GM12873 (cell line): ENCODE results near the gene AKAP7.

Experiments used
- CTCF ChIP-seq: IDR thresholded peaks from 2 replicates; pipeline ENCODE4 v1.5.1; 2012; ENCODE audit warnings: low read depth, mild to moderate bottlenecking, moderate library complexity, low read length, control low read depth; ENCODE audit not compliant: insufficient read depth; ENCODE audit errors: missing control alignments

AKAP7 gene

GRCh38 chr6:131231103-131231502 is 95.8 kb downstream of the AKAP7 start:
- TF ChIP-seq CTCF, result no peak

- TF ChIP-seq CTCF, result no peak
Measured at GRCh38 chr6:131231891-131232290, 96.6 kb downstream of the AKAP7 start.

- TF ChIP-seq CTCF, result no peak
Measured at GRCh38 chr6:131244942-131245341, 109.7 kb downstream of the AKAP7 start.

- no peak for TF ChIP-seq CTCF
Measured at GRCh38 chr6:131250122-131250521, 114.9 kb downstream of the AKAP7 start.

- no peak for TF ChIP-seq CTCF
Measured at GRCh38 chr6:131250936-131251335, 115.7 kb downstream of the AKAP7 start.

- no peak for TF ChIP-seq CTCF
Measured at GRCh38 chr6:131251590-131252199, 116.4 kb downstream of the AKAP7 start.

GRCh38 chr6:131255434-131255833 is 120.2 kb downstream of the AKAP7 start:
- no peak for TF ChIP-seq CTCF
